CD8-positive, alpha-beta memory T cell (primary cell): ENCODE results near the gene TBC1D8B. TPM values are rescaled to one million over a fixed set of nuclear protein-coding genes. Genes with fewer than 3 reads are reported as not detected.

Source experiments
- CTCF ChIA-PET: fragments of 350-600 bp; sonication (Branson Sonifier 250); formaldehyde crosslinking; loops from one replicate; lab custom pipeline; 2021; ENCODE audit warnings: antibody characterized with exemption; lab: Charles Lee
- POLR2A ChIA-PET: fragments of 350-600 bp; sonication (Branson Sonifier 250); formaldehyde crosslinking; loops from one replicate; lab custom pipeline; 2021; ENCODE audit warnings: antibody characterized with exemption; lab: Charles Lee
- DNase-seq, 5 donors: peaks; one replicate each; pipeline versions ENCODE4 v3.0.0 to v3.0.0-alpha.2; 2020 to 2022; ENCODE audit warnings: mixed read lengths in 1 of 5
- H3K27ac ChIP-seq: one replicate; pipeline ENCODE4 v1.7.0; 2013; ENCODE audit warnings: low read depth, mild to moderate bottlenecking, low read length, moderate library complexity
- H3K27me3 ChIP-seq: 2 replicates; pipeline ENCODE4 v1.7.0; 2013; ENCODE audit warnings: low read length, mild to moderate bottlenecking; ENCODE audit not compliant: insufficient read depth, poor library complexity, severe bottlenecking
- H3K36me3 ChIP-seq: 2 replicates; pipeline ENCODE4 v1.7.0; 2013; ENCODE audit warnings: mild to moderate bottlenecking, low read length, moderate library complexity; ENCODE audit not compliant: insufficient read depth
- H3K4me1 ChIP-seq: 2 replicates; pipeline ENCODE4 v1.7.0; 2013; ENCODE audit warnings: mild to moderate bottlenecking, low read length, moderate library complexity; ENCODE audit not compliant: insufficient read depth
- H3K4me3 ChIP-seq: 2 replicates; pipeline ENCODE4 v1.7.0; 2013; ENCODE audit warnings: mild to moderate bottlenecking, low read length
- H3K9me3 ChIP-seq: 2 replicates; pipeline ENCODE4 v1.7.0; 2013; ENCODE audit warnings: mild to moderate bottlenecking, low read length
- H3K27ac Mint-ChIP-seq, 8 donors: one replicate each; pipeline ENCODE4 v1.8.0; 2020 to 2021; ENCODE audit warnings: mixed read lengths in 8 of 8, mild to moderate bottlenecking in 6 of 8, inconsistent platforms in 3 of 8, moderate library complexity in 3 of 8
- H3K27me3 Mint-ChIP-seq, 2 donors: one replicate each; pipeline ENCODE4 v1.8.0; 2020 to 2021; ENCODE audit warnings: mixed read lengths in 2 of 2, mild to moderate bottlenecking in 1 of 2, moderate library complexity in 1 of 2
- H3K36me3 Mint-ChIP-seq, 3 donors: one replicate each; pipeline ENCODE4 v1.8.0; 2020 to 2021; ENCODE audit warnings: mixed read lengths in 3 of 3, inconsistent platforms in 1 of 3, mild to moderate bottlenecking in 1 of 3
- H3K4me1 Mint-ChIP-seq, 3 donors: one replicate each; pipeline ENCODE4 v1.8.0; 2020 to 2021; ENCODE audit warnings: mixed read lengths in 3 of 3, inconsistent platforms in 1 of 3, mild to moderate bottlenecking in 1 of 3
- H3K4me3 Mint-ChIP-seq, 7 donors: one replicate each; pipeline ENCODE4 v1.8.0; 2020 to 2021; ENCODE audit warnings: mixed read lengths in 7 of 7, mild to moderate bottlenecking in 6 of 7, moderate library complexity in 4 of 7, inconsistent platforms in 2 of 7
- H3K9me3 Mint-ChIP-seq, 5 donors: one replicate each; pipeline ENCODE4 v1.8.0; 2020 to 2022; ENCODE audit warnings: mixed read lengths in 5 of 5, mild to moderate bottlenecking in 3 of 5, moderate library complexity in 2 of 5, inconsistent platforms in 1 of 5
- polyA plus RNA-seq: library from polyadenylated mRNA; unstranded; fragments of 300-500 nt; fragmentation: Illumina TruSeq; gene quantifications from one replicate; pipeline ENCODE4 v1.2.3, GENCODE V29; 2021
- total RNA-seq, 2 experiments: library from RNA; stranded (reverse); gene quantifications; one replicate each; pipeline ENCODE4 v1.2.3, GENCODE V29; 2021

Gene TBC1D8B
- total and polyA plus RNA-seq, 3 experiments from 2014 or later: 0.48 to 1.5 (median 1.1) TPM

GRCh38 chrX:106889468-106889867 is 87.0 kb downstream of the TBC1D8B start:
- no peak overlapping the region for H3K4me3 ChIP-seq
- H3K4me1 ChIP-seq: no peaks in the 10 kb centered on the region
- H3K27ac ChIP-seq: no peak overlapping the region
- H3K4me3 Mint-ChIP-seq: no peak overlapping the region
- no peaks in the 10 kb centered on the region for H3K9me3 ChIP-seq
- no peaks in the 10 kb centered on the region for H3K36me3 Mint-ChIP-seq
- H3K9me3 Mint-ChIP-seq: peaks cover 0 to 1% (median 0%) of the 10 kb centered on the region in 5 donors
- no peak overlapping the region for H3K27ac Mint-ChIP-seq
- no peaks in the 10 kb centered on the region for H3K4me1 Mint-ChIP-seq
- CTCF ChIA-PET: no interaction called here
- no peak for DNase-seq
- peaks cover 19 to 23% of the 10 kb centered on the region in 2 donors for H3K27me3 Mint-ChIP-seq
- no peaks in the 10 kb centered on the region for H3K36me3 ChIP-seq
- H3K27me3 ChIP-seq: no peaks in the 10 kb centered on the region
- POLR2A ChIA-PET: no interaction called here

GRCh38 chrX:106891762-106892460 is 89.4 kb downstream of the TBC1D8B start:
- H3K9me3 ChIP-seq: no peaks in the 10 kb centered on the region
- no peak overlapping the region for H3K27ac ChIP-seq
- H3K27ac Mint-ChIP-seq: no peak overlapping the region
- H3K27me3 ChIP-seq: no peaks in the 10 kb centered on the region
- peaks cover 23 to 26% of the 10 kb centered on the region in 2 donors for H3K27me3 Mint-ChIP-seq
- DNase-seq: no peak
- H3K4me1 ChIP-seq: no peaks in the 10 kb centered on the region
- H3K9me3 Mint-ChIP-seq: peaks cover 0 to 1% (median 0%) of the 10 kb centered on the region in 5 donors
- ChIA-PET CTCF (no interaction called here), POLR2A (no interaction called here)
- no peaks in the 10 kb centered on the region for H3K36me3 Mint-ChIP-seq
- no peaks in the 10 kb centered on the region for H3K36me3 ChIP-seq
- H3K4me1 Mint-ChIP-seq: no peaks in the 10 kb centered on the region
- H3K4me3 ChIP-seq: no peak overlapping the region
- H3K4me3 Mint-ChIP-seq: no peak overlapping the region

- H3K9me3 ChIP-seq: no peaks in the 10 kb centered on the region
- no peaks in the 10 kb centered on the region for H3K36me3 ChIP-seq
- H3K27me3 ChIP-seq: no peaks in the 10 kb centered on the region
- DNase-seq: peak; percentile 3 to 59 (median 30)
- no peak overlapping the region for H3K27ac ChIP-seq
- H3K4me1 Mint-ChIP-seq: no peaks in the 10 kb centered on the region
- H3K36me3 Mint-ChIP-seq: no peaks in the 10 kb centered on the region
- H3K4me3 ChIP-seq: no peak overlapping the region
- H3K4me1 ChIP-seq: no peaks in the 10 kb centered on the region
- ChIA-PET POLR2A (no interaction called here), CTCF (interaction anchor here (1.1 to 1.3 kb wide), 2 partner anchors 12 to 58 kb away, joined by 4 to 5 read pairs; no protein-coding TSS in a partner anchor)
- no peaks in the 10 kb centered on the region for H3K9me3 Mint-ChIP-seq
- no peak overlapping the region for H3K27ac Mint-ChIP-seq
- peaks cover 13 to 16% of the 10 kb centered on the region in 2 donors for H3K27me3 Mint-ChIP-seq
- no peak overlapping the region for H3K4me3 Mint-ChIP-seq
Measured at GRCh38 chrX:106894392-106894909, 92.0 kb downstream of the TBC1D8B start.

- Histone ChIP-seq H3K4me1 (no peaks in the 10 kb centered on the region), H3K4me3 (no peak overlapping the region), H3K27ac (no peak overlapping the region), H3K27me3 (no peaks in the 10 kb centered on the region), H3K9me3 (no peaks in the 10 kb centered on the region), H3K36me3 (no peaks in the 10 kb centered on the region)
- Mint-ChIP-seq H3K27ac (no peak overlapping the region), H3K36me3 (no peaks in the 10 kb centered on the region), H3K27me3 (peaks cover 13 to 15% of the 10 kb centered on the region in 2 donors), H3K9me3 (no peaks in the 10 kb centered on the region), H3K4me1 (no peaks in the 10 kb centered on the region), H3K4me3 (no peak overlapping the region)
- DNase-seq: no peak
- ChIA-PET CTCF (interaction anchor here (1.1 to 1.3 kb wide), 2 partner anchors 12 to 58 kb away, joined by 4 to 5 read pairs; no protein-coding TSS in a partner anchor), POLR2A (no interaction called here)
Measured at GRCh38 chrX:106894978-106895452, 92.5 kb downstream of the TBC1D8B start.

GRCh38 chrX:106897259-106897658 is 94.8 kb downstream of the TBC1D8B start:
- H3K27ac ChIP-seq: no peak overlapping the region
- POLR2A ChIA-PET: no interaction called here
- Mint-ChIP-seq H3K27ac (no peak overlapping the region), H3K4me1 (no peaks in the 10 kb centered on the region), H3K36me3 (no peaks in the 10 kb centered on the region), H3K9me3 (no peaks in the 10 kb centered on the region), H3K27me3 (peaks cover 4 to 10% of the 10 kb centered on the region in 2 donors), H3K4me3 (no peak overlapping the region)
- no peaks in the 10 kb centered on the region for H3K27me3 ChIP-seq
- no peaks in the 10 kb centered on the region for H3K36me3 ChIP-seq
- no peak for DNase-seq
- CTCF ChIA-PET: interaction anchor here (1.1 to 1.6 kb wide), 3 partner anchors 9 to 996 kb away, joined by 3 to 4 read pairs (median 3); no protein-coding TSS in a partner anchor
- no peak overlapping the region for H3K4me3 ChIP-seq
- H3K9me3 ChIP-seq: no peaks in the 10 kb centered on the region
- H3K4me1 ChIP-seq: no peaks in the 10 kb centered on the region

- Mint-ChIP-seq H3K4me1 (no peaks in the 10 kb centered on the region), H3K27me3 (peaks cover 2 to 9% of the 10 kb centered on the region in 2 donors), H3K4me3 (no peak overlapping the region), H3K36me3 (no peaks in the 10 kb centered on the region), H3K27ac (no peak overlapping the region), H3K9me3 (no peaks in the 10 kb centered on the region)
- Histone ChIP-seq H3K4me1 (no peaks in the 10 kb centered on the region), H3K9me3 (no peaks in the 10 kb centered on the region), H3K36me3 (no peaks in the 10 kb centered on the region), H3K27me3 (no peaks in the 10 kb centered on the region), H3K27ac (no peak overlapping the region), H3K4me3 (no peak overlapping the region)
- ChIA-PET CTCF (interaction anchor here (0.6 to 2.2 kb wide), 5 partner anchors 18 to 1682 kb away, joined by 3 to 7 read pairs (median 3); no protein-coding TSS in a partner anchor), POLR2A (no interaction called here)
- peak in 1 of 5 donors; percentile 18 for DNase-seq
Measured at GRCh38 chrX:106898462-106898861, 96.0 kb downstream of the TBC1D8B start.

GRCh38 chrX:106899276-106899675 is 96.8 kb downstream of the TBC1D8B start:
- no peaks in the 10 kb centered on the region for H3K36me3 Mint-ChIP-seq
- H3K27ac ChIP-seq: no peak overlapping the region
- no peaks in the 10 kb centered on the region for H3K9me3 Mint-ChIP-seq
- peaks cover 0 to 9% of the 10 kb centered on the region in 2 donors for H3K27me3 Mint-ChIP-seq
- H3K9me3 ChIP-seq: no peaks in the 10 kb centered on the region
- DNase-seq: no peak
- H3K27me3 ChIP-seq: no peaks in the 10 kb centered on the region
- ChIA-PET POLR2A (no interaction called here), CTCF (interaction anchor here (0.9 to 2.2 kb wide), 4 partner anchors 17 to 60 kb away, joined by 3 to 7 read pairs (median 4); no protein-coding TSS in a partner anchor)
- H3K36me3 ChIP-seq: no peaks in the 10 kb centered on the region
- H3K4me1 ChIP-seq: no peaks in the 10 kb centered on the region
- no peak overlapping the region for H3K4me3 ChIP-seq
- peak overlapping the region in 1 of 8 donors; percentile 37 for H3K27ac Mint-ChIP-seq
- H3K4me3 Mint-ChIP-seq: no peak overlapping the region
- H3K4me1 Mint-ChIP-seq: no peaks in the 10 kb centered on the region

GRCh38 chrX:106899841-106900240 is 97.4 kb downstream of the TBC1D8B start:
- H3K4me1 Mint-ChIP-seq: no peaks in the 10 kb centered on the region
- no peaks in the 10 kb centered on the region for H3K36me3 Mint-ChIP-seq
- no peaks in the 10 kb centered on the region for H3K36me3 ChIP-seq
- H3K4me3 Mint-ChIP-seq: no peak overlapping the region
- H3K4me3 ChIP-seq: no peak overlapping the region
- no peak for DNase-seq
- H3K9me3 Mint-ChIP-seq: no peaks in the 10 kb centered on the region
- H3K27me3 Mint-ChIP-seq: peaks cover 0 to 4% of the 10 kb centered on the region in 2 donors
- H3K27me3 ChIP-seq: no peaks in the 10 kb centered on the region
- ChIA-PET POLR2A (no interaction called here), CTCF (interaction anchor here (2.2 kb wide), 1 partner anchor 17 kb away, joined by 7 read pairs; no protein-coding TSS in a partner anchor)
- H3K27ac ChIP-seq: no peak overlapping the region
- H3K4me1 ChIP-seq: no peaks in the 10 kb centered on the region
- H3K27ac Mint-ChIP-seq: no peak overlapping the region
- no peaks in the 10 kb centered on the region for H3K9me3 ChIP-seq
